GM21619 (cell line): ENCODE data around the gene ATP4A.

Experiments used
- ATAC-seq: cut with Tn5 transposase; IDR thresholded peaks from one replicate; pipeline ENCODE4 v1.9.1; 2021; ENCODE audit not compliant: unreplicated experiment

ATP4A gene

GRCh38 chr19:35549879-35550523 is 13.5 kb downstream of the ATP4A start:
- ATAC-seq = no peak

DNA sequence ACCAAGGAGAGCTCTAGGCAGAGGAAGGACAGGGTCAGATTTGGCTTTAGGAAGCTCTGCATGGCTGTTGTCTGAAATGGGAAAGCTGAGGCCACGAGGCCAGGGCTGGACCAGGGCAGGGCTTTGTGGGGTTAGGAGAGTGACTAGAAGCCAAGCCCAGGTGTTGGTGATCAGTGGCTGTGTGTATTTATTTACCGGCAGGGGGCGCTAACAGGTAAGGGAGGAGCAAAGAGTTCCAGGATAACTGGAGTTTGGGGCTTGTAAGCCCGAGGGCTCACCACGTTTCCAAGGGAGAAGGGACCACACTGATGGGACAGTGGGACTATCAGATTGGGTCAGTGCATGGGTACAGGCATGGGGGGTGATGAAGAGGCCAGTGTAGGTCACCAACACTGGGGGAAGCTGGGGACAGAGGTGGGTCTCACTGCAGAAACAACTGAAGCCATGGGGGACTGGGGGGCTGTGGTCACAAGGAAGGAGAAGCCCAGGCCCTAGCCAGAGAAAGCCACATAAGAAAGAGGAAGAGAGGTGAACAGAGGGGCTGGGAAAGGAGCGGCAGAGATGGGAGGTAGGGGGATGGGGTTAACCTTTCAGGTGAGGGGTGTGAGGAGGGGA is 14.2 kb downstream of the ATP4A start:
- no peak for ATAC-seq

DNA sequence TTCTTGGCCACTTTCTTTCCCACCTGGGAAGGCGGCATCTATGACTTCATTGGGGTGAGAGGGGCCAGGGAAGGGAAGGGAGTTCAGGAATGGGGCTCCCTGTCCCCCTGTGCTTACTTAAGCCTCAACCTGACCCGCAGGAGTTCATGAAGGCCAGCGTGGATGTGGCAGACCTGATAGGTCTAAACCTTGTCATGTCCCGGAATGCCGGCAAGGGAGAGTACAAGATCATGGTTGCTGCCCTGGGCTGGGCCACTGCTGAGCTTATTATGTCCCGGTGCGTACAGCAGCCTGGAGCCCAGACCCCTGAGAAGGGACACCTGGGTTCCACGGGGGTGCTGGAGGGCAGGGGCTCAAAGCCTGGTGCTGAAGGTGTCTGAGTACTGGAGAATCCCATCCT is 16.9 kb downstream of the ATP4A start:
- no peak for ATAC-seq

GRCh38 chr19:35545855-35546381 is 17.5 kb downstream of the ATP4A start:
- peak; percentile 37 for ATAC-seq

DNA sequence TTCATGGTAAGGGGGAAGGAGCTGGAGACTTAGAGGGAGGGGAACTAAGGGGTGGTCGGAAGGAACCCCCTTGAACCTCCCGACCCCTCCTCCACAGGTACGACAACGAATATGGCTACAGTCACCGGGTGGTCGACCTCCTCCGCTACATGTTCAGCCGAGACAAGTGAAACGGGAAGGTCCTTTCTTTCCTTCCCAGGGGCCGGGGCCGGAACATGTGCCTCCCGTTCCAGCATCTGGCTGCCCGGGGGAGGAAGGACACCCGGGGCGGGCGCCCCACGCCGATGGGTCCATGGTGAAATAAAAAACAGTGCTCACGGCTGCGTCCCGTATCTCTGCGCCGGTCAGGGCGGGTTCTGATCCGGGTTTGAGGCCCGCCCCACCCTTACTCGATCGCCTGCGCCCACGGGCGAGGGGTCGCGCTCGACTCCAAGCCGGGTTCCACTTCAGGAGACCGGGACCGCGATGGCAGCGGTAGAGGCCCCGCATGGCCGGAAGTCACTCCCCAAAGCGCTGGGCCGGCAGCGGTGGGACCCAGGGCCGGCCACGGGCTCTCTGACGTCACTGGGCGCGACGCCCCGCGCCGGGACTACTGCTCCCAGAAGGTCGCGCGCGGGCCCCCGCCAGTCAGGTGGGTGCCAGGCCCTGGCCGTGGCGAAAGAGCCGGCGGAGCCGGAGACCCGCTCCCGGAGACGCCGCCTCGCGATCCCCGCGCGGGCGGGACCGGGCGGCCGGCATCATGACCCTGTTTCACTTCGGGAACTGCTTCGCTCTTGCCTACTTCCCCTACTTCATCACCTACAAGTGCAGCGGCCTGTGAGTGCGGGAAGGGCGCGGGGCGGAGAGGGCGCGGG is 18.2 kb downstream of the ATP4A start, which contains the start of gene TMEM147:
Gene TMEM147, plus strand, starts transcription at position 626 of the 854 bp plus-strand sequence. Its CDS starts 114 bp downstream, at position 740.
- ATAC-seq = peak; percentile 66

DNA sequence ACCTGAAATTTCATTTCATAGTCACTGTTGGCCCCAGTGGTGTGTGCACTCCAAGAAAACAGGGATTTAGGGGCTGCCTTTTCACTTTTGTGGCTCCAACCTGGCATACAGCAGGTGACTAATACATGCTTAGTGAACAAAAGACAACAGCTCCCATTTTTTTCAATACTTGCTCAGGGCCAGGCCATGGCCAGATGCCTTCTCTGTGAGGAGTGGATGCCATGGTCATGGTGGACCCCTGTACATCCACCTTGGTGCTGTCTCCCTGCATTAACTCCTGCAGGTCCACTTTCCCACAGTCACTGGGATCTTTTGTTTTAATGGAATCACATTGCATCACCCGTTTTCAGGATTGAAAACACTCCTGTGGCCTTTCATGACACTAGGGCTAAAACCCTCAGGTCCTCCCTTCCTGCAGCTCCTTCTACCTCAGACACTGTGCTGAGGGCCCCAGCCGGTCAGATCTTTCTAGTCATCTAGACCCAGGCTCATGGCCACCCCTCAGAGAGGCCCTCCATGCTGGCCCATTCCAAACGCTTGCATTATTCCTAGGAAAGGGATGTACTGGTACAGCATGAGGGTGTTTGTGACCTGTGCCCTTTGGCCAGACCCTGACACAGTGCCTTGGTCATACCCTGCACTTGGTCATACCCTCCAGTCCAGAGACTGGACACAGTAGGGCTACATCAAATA is 19.2 kb downstream of the ATP4A start:
- no peak for ATAC-seq

GRCh38 chr19:35543280-35544109 is 20.0 kb downstream of the ATP4A start:
- no peak for ATAC-seq

DNA sequence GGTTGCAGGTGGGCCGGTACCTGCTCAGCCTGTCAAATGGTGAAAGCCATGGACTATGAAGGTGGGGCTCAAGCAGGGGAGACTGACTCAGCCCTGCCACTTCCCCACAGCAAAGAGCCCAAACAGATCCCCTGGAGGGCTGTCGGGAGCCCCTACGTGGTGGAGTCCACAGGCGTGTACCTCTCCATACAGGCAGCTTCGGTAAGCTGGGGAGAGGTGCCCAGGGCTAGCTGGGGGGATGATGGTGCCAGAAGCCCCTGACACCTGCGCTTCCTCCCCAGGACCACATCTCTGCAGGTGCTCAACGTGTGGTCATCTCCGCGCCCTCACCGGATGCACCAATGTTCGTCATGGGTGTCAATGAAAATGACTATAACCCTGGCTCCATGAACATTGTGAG is 21.2 kb downstream of the ATP4A start:
- no peak for ATAC-seq

DNA sequence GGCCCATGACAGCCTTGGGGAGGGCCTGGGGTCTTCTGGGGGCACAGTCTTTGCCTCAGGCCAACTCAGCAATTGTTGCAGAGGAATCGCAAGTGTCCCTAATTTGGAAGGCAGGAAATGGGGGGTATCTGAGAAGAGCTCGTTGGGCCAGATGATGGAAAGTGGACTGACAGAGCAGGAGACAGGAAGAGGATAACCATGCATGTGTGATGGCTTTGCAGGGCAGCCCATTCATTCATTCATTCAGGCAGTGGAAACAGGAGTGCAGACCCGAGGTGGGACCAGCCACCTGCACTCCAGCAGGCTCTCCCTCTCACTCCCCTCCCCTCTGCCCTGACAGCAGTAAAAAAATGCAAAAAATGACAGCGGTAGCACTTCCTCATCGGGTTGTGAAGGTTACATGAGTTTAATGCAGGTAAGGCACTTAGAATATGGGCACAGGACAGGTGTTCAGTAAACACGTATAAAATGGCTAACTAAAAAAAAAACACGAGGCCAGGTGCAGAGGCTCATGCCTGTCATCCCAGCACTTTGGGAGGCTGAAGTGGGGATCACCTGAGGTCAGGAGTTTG is 23.0 kb downstream of the ATP4A start:
- ATAC-seq = no peak

GRCh38 chr19:35539850-35540249 is 23.6 kb downstream of the ATP4A start:
- no peak for ATAC-seq

DNA sequence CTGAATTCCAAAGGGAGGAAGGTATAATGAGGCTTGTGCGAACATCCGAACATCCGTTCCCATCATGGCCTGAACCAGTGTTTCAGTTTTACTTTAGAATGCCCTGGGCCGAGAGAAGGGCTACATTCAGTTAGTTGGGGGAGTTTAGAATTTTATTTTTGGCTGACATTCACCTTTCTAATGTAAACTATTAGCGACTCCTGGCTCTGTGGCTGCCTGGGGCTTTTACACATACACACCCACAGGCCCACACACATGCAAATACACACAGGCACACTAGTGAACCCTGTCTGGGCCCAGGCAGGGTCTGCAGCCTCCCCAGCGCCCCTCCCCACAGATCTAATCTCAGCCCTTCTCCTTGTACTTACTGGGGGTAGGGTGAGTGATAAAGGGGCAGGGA is 24.1 kb downstream of the ATP4A start:
- no peak for ATAC-seq

DNA sequence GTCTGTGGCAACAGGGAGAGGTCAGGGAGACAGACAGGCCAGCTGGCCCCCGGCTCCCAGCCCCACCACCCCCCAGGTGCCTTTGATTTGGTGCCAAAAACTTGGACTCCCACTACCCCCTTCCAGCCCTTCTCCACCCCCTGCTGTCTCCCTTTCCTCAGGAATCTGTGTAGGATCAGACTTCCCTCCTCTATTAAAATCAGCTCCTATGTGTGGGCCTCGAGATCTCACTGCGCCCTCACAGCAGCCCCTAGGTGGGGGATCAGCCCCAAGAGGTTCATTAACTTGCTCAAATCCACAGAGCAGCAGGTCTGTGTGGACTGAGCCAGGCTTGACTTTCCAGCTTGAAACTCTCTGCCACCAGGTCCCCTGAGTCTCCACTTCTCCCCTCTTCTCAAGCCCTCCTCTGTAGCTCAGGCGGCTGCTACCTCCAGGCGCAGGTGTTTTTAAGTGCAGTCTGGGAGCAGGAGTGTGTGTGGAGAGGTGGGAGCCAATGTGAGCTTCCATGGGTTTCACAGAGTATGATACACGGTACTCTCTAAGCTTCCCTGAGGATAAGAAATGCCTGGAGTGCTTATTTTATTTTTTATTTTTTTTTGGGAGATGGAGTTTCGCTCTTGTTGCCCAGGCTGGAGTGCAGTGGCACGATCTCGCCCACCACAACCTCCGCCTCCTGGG is 28.5 kb downstream of the ATP4A start:
- no peak for ATAC-seq

DNA sequence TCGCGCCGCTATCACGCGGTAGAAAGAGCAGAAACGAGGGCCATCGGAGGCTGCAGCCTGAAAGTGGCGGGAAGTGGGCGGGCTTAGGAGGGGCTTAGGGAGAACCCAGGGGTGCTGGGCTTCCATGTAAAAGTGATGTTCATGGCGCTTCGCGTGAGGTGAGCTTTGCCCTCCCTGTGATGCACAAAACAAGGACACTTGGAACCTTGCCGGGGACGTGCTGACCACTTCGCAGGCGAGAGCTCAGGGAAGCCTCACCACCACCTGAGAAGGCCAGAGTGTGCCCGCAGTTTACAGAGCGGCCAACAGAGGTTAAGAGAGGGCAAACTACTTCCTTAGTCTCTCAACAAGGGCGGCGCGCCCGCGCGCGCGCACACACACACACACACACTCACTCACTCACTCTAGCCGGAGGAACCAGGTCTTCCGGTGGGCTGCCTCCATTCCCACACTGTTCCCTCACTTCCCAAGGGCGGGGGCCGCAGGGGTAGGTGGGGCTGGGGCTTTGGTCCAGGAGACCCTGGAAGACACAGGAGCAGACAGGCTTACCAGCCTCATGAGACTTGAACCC is 29.6 kb downstream of the ATP4A start:
- no peak for ATAC-seq

GRCh38 chr19:35533201-35533821 is 30.1 kb downstream of the ATP4A start, which contains the start of gene GAPDHS:
GAPDHS (plus strand) TSS chr19:35533456; CDS start chr19:35533528, 72 bp downstream.
- ATAC-seq = no peak

DNA sequence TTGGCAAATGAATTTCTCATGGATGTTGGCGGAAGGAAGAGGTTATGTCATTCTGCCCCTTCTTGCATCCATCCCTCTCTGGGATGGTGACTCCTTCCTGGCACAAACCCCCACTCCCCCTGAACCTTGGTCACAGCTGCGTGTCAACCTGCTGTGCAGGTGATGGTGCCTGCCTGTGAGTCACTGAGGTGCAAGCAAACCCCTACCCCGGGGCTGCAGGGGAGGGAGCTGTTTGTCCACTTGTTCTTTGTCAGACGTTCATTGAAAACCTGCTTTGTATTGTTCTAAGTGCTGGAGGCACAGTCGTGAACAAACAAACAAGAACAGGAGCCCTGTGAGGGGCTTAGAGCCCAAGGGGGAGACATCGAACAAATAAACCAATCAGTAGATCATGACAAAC is 32.2 kb downstream of the ATP4A start:
- no peak for ATAC-seq

DNA sequence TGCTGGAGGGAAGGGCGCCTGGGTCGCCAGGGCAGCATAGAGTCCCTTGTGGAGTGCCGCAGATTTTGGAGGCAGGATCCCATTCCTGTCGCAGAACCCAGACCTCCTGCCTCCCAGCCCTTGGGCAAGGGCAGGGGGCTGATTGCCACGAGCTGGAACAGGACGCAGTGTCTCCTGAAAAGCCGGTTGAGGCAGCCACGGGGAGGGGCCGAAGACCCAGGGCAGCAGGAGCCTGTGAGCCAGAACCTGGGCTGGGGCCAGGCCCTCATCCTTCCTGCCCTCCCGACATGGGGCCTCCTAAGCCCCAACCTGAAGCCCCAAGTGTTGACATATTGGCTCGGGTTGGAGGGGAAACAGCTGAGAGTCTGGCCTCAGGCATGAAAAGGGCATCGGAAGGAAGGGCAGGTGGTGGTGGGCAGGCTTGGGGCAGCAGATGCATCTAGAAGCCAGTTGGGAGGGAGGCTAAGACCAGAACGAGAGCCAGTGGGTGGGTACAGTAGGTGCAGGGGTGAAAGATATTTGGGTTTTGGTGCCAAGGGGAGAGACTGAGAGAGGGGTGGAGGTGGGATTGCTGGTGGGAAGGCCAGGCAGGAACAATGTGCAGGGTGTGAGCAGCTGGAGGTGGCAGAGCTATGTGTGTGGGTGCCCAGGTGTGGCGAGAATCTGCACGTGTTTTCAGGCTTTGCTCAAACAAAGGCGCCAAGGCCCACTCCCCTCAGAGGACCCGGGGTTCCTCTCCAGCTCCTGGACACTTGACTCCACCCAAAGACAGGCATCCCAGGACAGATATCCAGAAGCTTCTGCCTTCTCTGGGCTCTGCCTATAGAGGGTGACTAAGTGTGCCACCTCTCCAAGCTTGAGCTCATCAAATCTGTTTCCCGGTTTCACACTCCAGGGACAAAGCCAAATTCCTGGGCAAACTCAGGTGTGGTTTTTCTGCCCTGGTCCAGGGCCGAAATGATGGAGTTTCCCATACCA is 33.9 kb downstream of the ATP4A start:
- no peak for ATAC-seq
